H1 (cell line): ENCODE data around the gene FAM177B. TPM values are rescaled to one million over a fixed set of nuclear protein-coding genes. Genes with fewer than 3 reads are reported as not detected.

Experiments used
- CTCF ChIA-PET: fragments of 300-600 bp; sonication (Branson Sonifier 250); formaldehyde crosslinking; loops from one replicate; lab custom pipeline; 2021; ENCODE audit not compliant: partially characterized antibody; lab: Charles Lee
- POLR2A ChIA-PET: fragments of 300-600 bp; sonication (Branson Sonifier 250); formaldehyde crosslinking; loops from one replicate; lab custom pipeline; 2021; ENCODE audit warnings: inconsistent platforms; ENCODE audit not compliant: partially characterized antibody; lab: Charles Lee
- DNase-seq, 2 experiments: peaks; one replicate each; pipeline versions ENCODE4 v3.0.0 to v3.0.0-alpha.2; 2010 to 2022; ENCODE audit warnings: low spot score in 2 of 2, low read depth in 1 of 2, mixed read lengths in 1 of 2
- FAIRE-seq: peaks from 2 replicates; lab custom pipeline; 2011; peaks lifted over from hg19 to GRCh38; lab: Jason Lieb, UNC
- H2AFZ ChIP-seq: 2 replicates; pipeline ENCODE4 v1.8.1; 2012; ENCODE audit warnings: low read length, inconsistent platforms
- H2AK5ac ChIP-seq: 2 replicates; pipeline ENCODE4 v1.6.1; 2013; ENCODE audit warnings: low read depth, low read length
- H2BK120ac ChIP-seq: replicated peaks from 2 replicates; pipeline ENCODE3; 2013; ENCODE audit warnings: low read depth, low read length, inconsistent platforms
- H2BK12ac ChIP-seq: 2 replicates; pipeline ENCODE4 v1.6.1; 2013; ENCODE audit warnings: low read depth, low read length
- H2BK15ac ChIP-seq: 2 replicates; pipeline ENCODE4 v1.6.1; 2013; ENCODE audit warnings: low read length
- H2BK20ac ChIP-seq: 2 replicates; pipeline ENCODE4 v1.6.1; 2013; ENCODE audit warnings: low read length
- H2BK5ac ChIP-seq: 2 replicates; pipeline ENCODE4 v1.6.1; 2013; ENCODE audit warnings: low read depth, low read length
- H3K14ac ChIP-seq: 2 replicates; pipeline ENCODE4 v1.6.1; 2013; ENCODE audit warnings: inconsistent platforms; ENCODE audit not compliant: insufficient read length
- H3K18ac ChIP-seq: 2 replicates; pipeline ENCODE4 v1.6.1; 2013; ENCODE audit warnings: low read length; ENCODE audit errors: extremely low read depth
- H3K23ac ChIP-seq: 2 replicates; pipeline ENCODE4 v1.6.1; 2013; ENCODE audit warnings: inconsistent platforms; ENCODE audit not compliant: insufficient read length
- H3K23me2 ChIP-seq: 2 replicates; pipeline ENCODE4 v1.6.1; 2013; ENCODE audit warnings: low read depth, low read length
- H3K27ac ChIP-seq: 2 replicates; pipeline ENCODE4 v1.6.1; 2011; ENCODE audit warnings: low read depth, low read length, inconsistent platforms
- H3K27me3 ChIP-seq, 4 experiments: replicated peaks in 1 of 4; 1 replicate in 1 of 4; 2 replicates in 3 of 4; pipeline versions ENCODE4 v1.6.1 to v1.8.1; 2011 to 2013; ENCODE audit warnings: low read length in 3 of 4, mild to moderate bottlenecking in 3 of 4, inconsistent platforms in 2 of 4, mixed read lengths in 2 of 4, moderate library complexity in 1 of 4; ENCODE audit not compliant: control insufficient read depth in 3 of 4, insufficient read depth in 3 of 4; ENCODE audit errors: extremely low read depth in 1 of 4
- H3K36me3 ChIP-seq, 4 experiments: 2 replicates each; pipeline versions ENCODE4 v1.6.1 to v1.8.1; 2011 to 2013; ENCODE audit warnings: mild to moderate bottlenecking in 4 of 4, low read length in 3 of 4, moderate library complexity in 2 of 4, control low read depth in 1 of 4, inconsistent platforms in 1 of 4; ENCODE audit not compliant: insufficient read depth in 4 of 4, control insufficient read depth in 2 of 4
- H3K4ac ChIP-seq: replicated peaks from 2 replicates; pipeline ENCODE3; 2013; ENCODE audit warnings: low read length, low read depth, mixed read lengths, inconsistent platforms; ENCODE audit not compliant: insufficient read length
- H3K4me1 ChIP-seq, 4 experiments: replicated peaks in 1 of 4; 1 replicate in 1 of 4; 2 replicates in 3 of 4; pipeline versions ENCODE4 v1.6.1 to v1.8.1; 2011 to 2013; ENCODE audit warnings: low read length in 3 of 4, inconsistent platforms in 2 of 4, mixed read lengths in 1 of 4; ENCODE audit not compliant: insufficient read depth in 4 of 4, control insufficient read depth in 3 of 4
- H3K4me2 ChIP-seq, 2 experiments: 2 replicates each; pipeline versions ENCODE4 v1.6.1 to v1.8.1; 2011 to 2013; ENCODE audit warnings: low read depth in 2 of 2, low read length in 2 of 2, control low read depth in 1 of 2, inconsistent platforms in 1 of 2, mild to moderate bottlenecking in 1 of 2; ENCODE audit not compliant: insufficient read depth in 1 of 2
- H3K4me3 ChIP-seq, 4 experiments: fragments of 200-600, 300-600 bp in 1 of 4; sonication (generic), shearing (Covaris generic), sonication (Bioruptor Twin) in 1 of 4; 2 replicates each; pipeline versions ENCODE4 v1.5.1 to v1.8.1; 2011 to 2016; ENCODE audit warnings: low read length in 4 of 4, low read depth in 3 of 4, control low read depth in 2 of 4, inconsistent platforms in 2 of 4, mild to moderate bottlenecking in 2 of 4, mixed read lengths in 1 of 4, moderate library complexity in 1 of 4; ENCODE audit not compliant: insufficient read depth in 2 of 4; ENCODE audit errors: extremely low read depth in 1 of 4
- H3K56ac ChIP-seq: replicated peaks from 2 replicates; pipeline ENCODE3; 2013; ENCODE audit warnings: low read depth, mild to moderate bottlenecking, mixed read lengths, low read length, inconsistent platforms; ENCODE audit not compliant: insufficient read length
- H3K79me1 ChIP-seq: 2 replicates; pipeline ENCODE4 v1.6.1; 2013; ENCODE audit warnings: low read depth, low read length, control low read depth
- H3K79me2 ChIP-seq, 2 experiments: 2 replicates each; pipeline versions ENCODE4 v1.6.1 to v1.8.1; 2012 to 2013; ENCODE audit warnings: low read length in 2 of 2, mild to moderate bottlenecking in 2 of 2, inconsistent platforms in 1 of 2; ENCODE audit not compliant: insufficient read depth in 2 of 2, control insufficient read depth in 1 of 2
- H3K9ac ChIP-seq, 4 experiments: replicated peaks in 1 of 4; 1 replicate in 1 of 4; 2 replicates in 3 of 4; pipeline versions ENCODE4 v1.6.1 to v1.8.1; 2011 to 2013; ENCODE audit warnings: low read depth in 3 of 4, low read length in 3 of 4, control low read depth in 2 of 4, mild to moderate bottlenecking in 2 of 4, moderate library complexity in 2 of 4, inconsistent platforms in 1 of 4; ENCODE audit errors: extremely low read depth in 1 of 4
- H3K9me3 ChIP-seq, 2 experiments: 2 replicates each; pipeline versions ENCODE4 v1.6.1 to v1.8.1; 2012 to 2013; ENCODE audit warnings: mild to moderate bottlenecking in 2 of 2, moderate library complexity in 2 of 2, control low read depth in 1 of 2, inconsistent platforms in 1 of 2, low read depth in 1 of 2, low read length in 1 of 2, mixed read lengths in 1 of 2; ENCODE audit not compliant: insufficient read depth in 2 of 2
- H4K20me1 ChIP-seq, 2 experiments: replicated peaks in 1 of 2; 2 replicates each; pipeline versions ENCODE3 to v1.8.1; 2011 to 2013; ENCODE audit warnings: inconsistent platforms in 2 of 2, low read length in 2 of 2, mild to moderate bottlenecking in 1 of 2; ENCODE audit not compliant: insufficient read depth in 2 of 2, control insufficient read depth in 1 of 2
- H4K5ac ChIP-seq: 2 replicates; pipeline ENCODE4 v1.6.1; 2013; ENCODE audit warnings: low read length, low read depth, mixed read lengths, inconsistent platforms; ENCODE audit not compliant: insufficient read length
- H4K8ac ChIP-seq: 2 replicates; pipeline ENCODE4 v1.8.0; 2013; ENCODE audit warnings: mild to moderate bottlenecking, moderate library complexity, low read length, inconsistent platforms; ENCODE audit not compliant: insufficient read depth; ENCODE audit errors: extremely low read depth
- H4K91ac ChIP-seq: replicated peaks from 2 replicates; pipeline ENCODE3; 2013; ENCODE audit warnings: low read length, mixed read lengths, inconsistent platforms; ENCODE audit not compliant: insufficient read length
- whole genome bisulfite sequencing, 2 experiments: shearing (Covaris generic) in 1 of 2; methylation state at CpG; one replicate each; pipeline versions ENCODE4 v1.1.6 to v1.1.7; 2013 to 2015; ENCODE audit warnings: low lambda C conversion rate in 2 of 2, mixed read lengths in 2 of 2, inconsistent platforms in 1 of 2, low coverage in 1 of 2, missing lambda C conversion rate in 1 of 2; ENCODE audit not compliant: insufficient replicate concordance in 2 of 2, insufficient coverage in 1 of 2, insufficient read length in 1 of 2; ENCODE audit errors: extremely low coverage in 1 of 2, missing lambda C conversion rate in 1 of 2; 5-methylcytosine and 5-hydroxymethylcytosine counted together
- polyA plus RNA-seq, 7 experiments: library from polyadenylated mRNA; depleted of rRNA in 3 of 7; stranded (reverse) in 5 of 7; unstranded in 2 of 7; fragments of >200 nt in 5 of 7; fragments of 200-250 nt in 2 of 7; gene quantifications; 1 replicate in 5 of 7; 2 replicates in 1 of 7; 4 replicates in 1 of 7; pipeline versions ENCODE4 v1.2.1 to v1.2.3, GENCODE V29; 2011 to 2013; ENCODE audit warnings: missing spikeins in 2 of 7, mixed read lengths in 2 of 7
- total RNA-seq: library from RNA; stranded (reverse); fragmentation: NEBNext Ultra II Directional; extraction: Animal tissue kit (Norgen Biotek cat#: 25700); gene quantifications from 2 replicates; pipeline ENCODE4 v1.2.1, GENCODE V29; 2021

FAM177B gene
- total and polyA plus RNA-seq, 2 of the 8 experiments (the other 6 are each of a cell fraction or from before 2014, with no cell fraction given), result 0.06 TPM; not detected in 1

DNA sequence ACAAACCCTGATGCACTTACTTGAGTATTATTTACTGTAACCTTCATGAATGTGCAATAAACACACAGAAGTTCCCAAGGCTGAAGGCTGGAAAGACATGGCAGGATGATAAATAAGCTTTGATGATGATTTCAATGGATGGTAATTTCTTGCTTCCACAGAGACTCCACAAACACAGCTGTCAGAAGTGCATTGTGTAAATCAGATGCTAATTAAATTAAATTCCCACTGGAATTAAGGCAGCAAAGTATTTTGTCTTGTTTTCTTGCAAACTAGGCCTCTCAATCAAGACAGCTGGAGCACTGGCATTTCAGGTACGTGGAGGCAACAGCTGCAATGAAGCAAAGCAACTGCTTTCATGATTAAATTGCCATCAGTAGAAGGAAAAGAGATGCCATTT is 24.1 kb downstream of the FAM177B start:
- Histone ChIP-seq H2AK5ac (no peak overlapping the region), H4K20me1 (no peaks in the 10 kb centered on the region), H3K56ac (no peak overlapping the region), H3K79me2 (no peaks in the 10 kb centered on the region), H2BK120ac (no peak overlapping the region), H3K27me3 (no peaks in the 10 kb centered on the region), H3K27ac (no peak overlapping the region), H3K4me1 (no peaks in the 10 kb centered on the region), H3K4me3 (no peak overlapping the region), H4K91ac (no peak overlapping the region), H2BK12ac (no peak overlapping the region), H3K79me1 (no peaks in the 10 kb centered on the region), H3K23me2 (no peaks in the 10 kb centered on the region), H3K4ac (no peak overlapping the region), H3K14ac (no peak overlapping the region), H3K36me3 (no peaks in the 10 kb centered on the region), H3K18ac (no peak overlapping the region), H2BK5ac (no peak overlapping the region), H2BK20ac (no peak overlapping the region), H3K4me2 (no peak overlapping the region), H2BK15ac (no peak overlapping the region), H3K23ac (no peak overlapping the region), H4K5ac (no peak overlapping the region), H2AFZ (no peak overlapping the region), H3K9ac (no peak overlapping the region), H3K9me3 (no peaks in the 10 kb centered on the region), H4K8ac (no peak overlapping the region)
- CTCF ChIA-PET, result interaction anchor here (1.4 kb wide), 1 partner anchor 329 kb away, joined by 4 read pairs; no protein-coding TSS in a partner anchor
- POLR2A ChIA-PET, result no interaction called here
- 78% methylated on average over 1 of the region's 1 CpG; no CpG with 5 or more reads in 1 of the 2 experiments for WGBS, 2 experiments
- FAIRE-seq (no peak), DNase-seq (no peak)
